IgD-negative memory B cell (primary cell): ENCODE results near the gene ARID5B. TPM values are rescaled to one million over a fixed set of nuclear protein-coding genes. Genes with fewer than 3 reads are reported as not detected.

Experiments
- H3K27ac Mint-ChIP-seq, 3 donors: one replicate each; pipeline ENCODE4 v1.8.0; 2020 to 2022; ENCODE audit warnings: mild to moderate bottlenecking in 3 of 3, mixed read lengths in 3 of 3, moderate library complexity in 1 of 3
- H3K27me3 Mint-ChIP-seq: one replicate; pipeline ENCODE4 v1.8.0; 2021; ENCODE audit warnings: mixed read lengths
- H3K36me3 Mint-ChIP-seq: one replicate; pipeline ENCODE4 v1.8.0; 2020; ENCODE audit warnings: mild to moderate bottlenecking, mixed read lengths
- H3K4me1 Mint-ChIP-seq, 3 donors: one replicate each; pipeline ENCODE4 v1.8.0; 2020 to 2022; ENCODE audit warnings: mixed read lengths in 3 of 3, mild to moderate bottlenecking in 1 of 3
- H3K4me3 Mint-ChIP-seq, 4 donors: one replicate each; pipeline ENCODE4 v1.8.0; 2020 to 2022; ENCODE audit warnings: mild to moderate bottlenecking in 4 of 4, mixed read lengths in 4 of 4, moderate library complexity in 3 of 4
- H3K9me3 Mint-ChIP-seq, 3 donors: one replicate each; pipeline ENCODE4 v1.8.0; 2020 to 2021; ENCODE audit warnings: mixed read lengths in 3 of 3, mild to moderate bottlenecking in 1 of 3
- polyA plus RNA-seq: library from polyadenylated mRNA; unstranded; fragments of 300-500 nt; fragmentation: Illumina TruSeq; gene quantifications from one replicate; pipeline ENCODE4 v1.2.3, GENCODE V29; 2021

Gene ARID5B
- polyA plus RNA-seq, 1 donor from 2014 or later, result 154 TPM

- Mint-ChIP-seq H3K9me3 (no peaks in the 10 kb centered on the region), H3K27me3 (no peaks in the 10 kb centered on the region), H3K36me3 (peaks cover 6% of the 10 kb centered on the region), H3K27ac (peak overlapping the region; percentile 16 to 84 (median 65)), H3K4me3 (peak overlapping the region; percentile 6 to 92 (median 67)), H3K4me1 (peaks cover 66 to 83% (median 72%) of the 10 kb centered on the region in 3 donors)
These were observed 139.4 kb downstream of the ARID5B start for GRCh38 chr10:62040881-62041280.

- H3K36me3 Mint-ChIP-seq, result peaks cover 6% of the 10 kb centered on the region
- H3K9me3 Mint-ChIP-seq, result no peaks in the 10 kb centered on the region
- H3K4me1 Mint-ChIP-seq, result peaks cover 73 to 89% (median 82%) of the 10 kb centered on the region in 3 donors
- H3K4me3 Mint-ChIP-seq, result peak overlapping the region; percentile 50 to 80 (median 77)
- peak overlapping the region; percentile 65 to 98 (median 81) for H3K27ac Mint-ChIP-seq
- no peaks in the 10 kb centered on the region for H3K27me3 Mint-ChIP-seq
These were observed 142.0 kb downstream of the ARID5B start for GRCh38 chr10:62043421-62044021.

- no peaks in the 10 kb centered on the region for H3K9me3 Mint-ChIP-seq
- peaks cover 63 to 88% (median 80%) of the 10 kb centered on the region in 3 donors for H3K4me1 Mint-ChIP-seq
- H3K27ac Mint-ChIP-seq, result peak overlapping the region; percentile 81 to 98 (median 96)
- H3K4me3 Mint-ChIP-seq, result peak overlapping the region in 3 of 4 donors; percentile 80 to 92 (median 89)
- H3K36me3 Mint-ChIP-seq, result peaks cover 6% of the 10 kb centered on the region
- H3K27me3 Mint-ChIP-seq, result no peaks in the 10 kb centered on the region
These were observed 143.1 kb downstream of the ARID5B start for GRCh38 chr10:62044566-62044965.

- Mint-ChIP-seq H3K4me1 (peaks cover 57 to 88% (median 79%) of the 10 kb centered on the region in 3 donors), H3K36me3 (peaks cover 10% of the 10 kb centered on the region), H3K4me3 (peak overlapping the region; percentile 80 to 96 (median 94)), H3K27me3 (no peaks in the 10 kb centered on the region), H3K9me3 (no peaks in the 10 kb centered on the region), H3K27ac (peak overlapping the region; percentile 81 to 98 (median 96))
These were observed 144.4 kb downstream of the ARID5B start for GRCh38 chr10:62045765-62046521.

GRCh38 chr10:62046522-62047227 lies 145.2 kb downstream of the ARID5B start:
- Mint-ChIP-seq H3K4me1 (peaks cover 56 to 86% (median 78%) of the 10 kb centered on the region in 3 donors), H3K27ac (peak overlapping the region; percentile 81 to 98 (median 96)), H3K9me3 (no peaks in the 10 kb centered on the region), H3K27me3 (no peaks in the 10 kb centered on the region), H3K36me3 (peaks cover 10% of the 10 kb centered on the region), H3K4me3 (peak overlapping the region; percentile 80 to 96 (median 94))

GRCh38 chr10:62047228-62047892 lies 145.9 kb downstream of the ARID5B start:
- Mint-ChIP-seq H3K9me3 (peaks cover 0 to under 1% (median 0%) of the 10 kb centered on the region in 3 donors), H3K27ac (peak overlapping the region; percentile 81 to 98 (median 96)), H3K36me3 (peaks cover 7% of the 10 kb centered on the region), H3K27me3 (no peaks in the 10 kb centered on the region), H3K4me1 (peaks cover 54 to 86% (median 71%) of the 10 kb centered on the region in 3 donors), H3K4me3 (peak overlapping the region; percentile 80 to 96 (median 94))

GRCh38 chr10:62047960-62048383 lies 146.5 kb downstream of the ARID5B start:
- H3K4me1 Mint-ChIP-seq, result peaks cover 56 to 89% (median 74%) of the 10 kb centered on the region in 3 donors
- peak overlapping the region; percentile 80 to 96 (median 94) for H3K4me3 Mint-ChIP-seq
- H3K9me3 Mint-ChIP-seq, result peaks cover 0 to 3% (median 1%) of the 10 kb centered on the region in 3 donors
- peaks cover 5% of the 10 kb centered on the region for H3K36me3 Mint-ChIP-seq
- H3K27ac Mint-ChIP-seq, result peak overlapping the region; percentile 81 to 98 (median 96)
- no peaks in the 10 kb centered on the region for H3K27me3 Mint-ChIP-seq

GRCh38 chr10:62048470-62048869 lies 147.0 kb downstream of the ARID5B start:
- Mint-ChIP-seq H3K27ac (peak overlapping the region; percentile 81 to 98 (median 96)), H3K4me1 (peaks cover 56 to 89% (median 74%) of the 10 kb centered on the region in 3 donors), H3K36me3 (peaks cover 7% of the 10 kb centered on the region), H3K4me3 (peak overlapping the region; percentile 80 to 96 (median 94)), H3K27me3 (no peaks in the 10 kb centered on the region), H3K9me3 (peaks cover 0 to 3% (median 1%) of the 10 kb centered on the region in 3 donors)

- H3K27ac Mint-ChIP-seq, result peak overlapping the region; percentile 81 to 98 (median 96)
- H3K4me3 Mint-ChIP-seq, result peak overlapping the region; percentile 80 to 96 (median 94)
- H3K4me1 Mint-ChIP-seq, result peaks cover 57 to 89% (median 75%) of the 10 kb centered on the region in 3 donors
- peaks cover 0 to 3% (median 1%) of the 10 kb centered on the region in 3 donors for H3K9me3 Mint-ChIP-seq
- H3K27me3 Mint-ChIP-seq, result no peaks in the 10 kb centered on the region
- peaks cover 9% of the 10 kb centered on the region for H3K36me3 Mint-ChIP-seq
These were observed 147.6 kb downstream of the ARID5B start for GRCh38 chr10:62048919-62049623.

GRCh38 chr10:62049624-62050345 lies 148.3 kb downstream of the ARID5B start:
- Mint-ChIP-seq H3K4me3 (peak overlapping the region; percentile 80 to 96 (median 94)), H3K36me3 (peaks cover 14% of the 10 kb centered on the region), H3K9me3 (peaks cover 0 to 3% (median 1%) of the 10 kb centered on the region in 3 donors), H3K4me1 (peaks cover 58 to 89% (median 78%) of the 10 kb centered on the region in 3 donors), H3K27me3 (no peaks in the 10 kb centered on the region), H3K27ac (peak overlapping the region; percentile 81 to 98 (median 96))

GRCh38 chr10:62050346-62050892 lies 148.9 kb downstream of the ARID5B start:
- Mint-ChIP-seq H3K4me3 (peak overlapping the region; percentile 80 to 96 (median 94)), H3K9me3 (peaks cover 0 to 3% (median 1%) of the 10 kb centered on the region in 3 donors), H3K36me3 (peaks cover 17% of the 10 kb centered on the region), H3K27ac (peak overlapping the region; percentile 81 to 98 (median 96)), H3K27me3 (no peaks in the 10 kb centered on the region), H3K4me1 (peaks cover 60 to 89% (median 78%) of the 10 kb centered on the region in 3 donors)

- peaks cover 59 to 88% (median 78%) of the 10 kb centered on the region in 3 donors for H3K4me1 Mint-ChIP-seq
These were observed 149.5 kb downstream of the ARID5B start for GRCh38 chr10:62050893-62051433.

More at GRCh38 chr10:62050893-62051433, 149.5 kb downstream of the ARID5B start:
- Mint-ChIP-seq H3K27ac (peak overlapping the region; percentile 81 to 98 (median 96)), H3K36me3 (peaks cover 18% of the 10 kb centered on the region), H3K27me3 (no peaks in the 10 kb centered on the region), H3K9me3 (peaks cover 0 to 3% (median 1%) of the 10 kb centered on the region in 3 donors), H3K4me3 (peak overlapping the region; percentile 80 to 96 (median 94))
